ENCODE results near the gene CD6.

CD6 gene

DNA sequence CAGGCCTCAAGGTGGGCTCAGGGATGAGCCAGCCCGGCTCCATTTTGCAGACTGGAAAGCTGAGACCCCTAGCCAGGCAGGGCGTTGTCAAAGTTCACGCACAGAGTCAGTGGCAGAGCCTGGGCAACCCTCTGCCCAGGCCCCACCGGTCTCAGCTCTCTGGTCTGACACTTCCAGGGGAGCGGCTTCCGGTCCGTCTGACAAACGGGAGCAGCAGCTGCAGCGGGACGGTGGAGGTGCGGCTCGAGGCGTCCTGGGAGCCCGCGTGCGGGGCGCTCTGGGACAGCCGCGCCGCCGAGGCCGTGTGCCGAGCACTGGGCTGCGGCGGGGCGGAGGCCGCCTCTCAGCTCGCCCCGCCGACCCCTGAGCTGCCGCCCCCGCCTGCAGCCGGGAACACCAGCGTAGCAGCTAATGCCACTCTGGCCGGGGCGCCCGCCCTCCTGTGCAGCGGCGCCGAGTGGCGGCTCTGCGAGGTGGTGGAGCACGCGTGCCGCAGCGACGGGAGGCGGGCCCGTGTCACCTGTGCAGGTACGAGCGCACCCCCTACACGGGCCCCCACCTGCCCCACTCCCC is 36.0 kb downstream of the CD6 start:
- Histone ChIP-seq H2BK5ac (ENCODE audit: low read length) (no peak overlapping the region), H4K8ac (ENCODE audit: low read depth, low read length) (no peak overlapping the region), H3K27me3 (ENCODE audit: insufficient read depth, low read length, poor library complexity) (peaks cover 7% of the 10 kb centered on the region), H4K5ac (ENCODE audit: low read length) (no peak overlapping the region), H3K4me1 (ENCODE audit: control insufficient read depth, low read depth, low read length) (peaks cover 5% of the 10 kb centered on the region), H3K4ac (ENCODE audit: low read depth, low read length) (no peak overlapping the region), H2AK5ac (ENCODE audit: low read length) (no peak overlapping the region), H3K36me3 (ENCODE audit: control insufficient read depth, insufficient read depth, low read length) (no peaks in the 10 kb centered on the region), H2BK120ac (ENCODE audit: low read depth, low read length) (no peak overlapping the region), H3K18ac (ENCODE audit: low read length) (no peak overlapping the region), H3K23ac (ENCODE audit: low read length) (no peak overlapping the region), H2BK15ac (replicated peaks; ENCODE audit: low read depth) (no peak overlapping the region), H3K4me3 (ENCODE audit: low read length) (peak overlapping the region; percentile 7), H3K9ac (ENCODE audit: low read length) (peak overlapping the region; percentile 46), H3K56ac (ENCODE audit: low read length) (peak overlapping the region; percentile 67), H3K79me2 (ENCODE audit: control insufficient read depth, insufficient read depth, low read length) (no peaks in the 10 kb centered on the region), H3K4me2 (ENCODE audit: low read length) (peak overlapping the region; percentile 77), H3K79me1 (ENCODE audit: low read length) (no peaks in the 10 kb centered on the region), H3K27ac (ENCODE audit: low read depth, low read length) (no peak overlapping the region)
- peak; percentile 61 for DNase-seq
- WGBS (ENCODE audit: extremely low coverage, insufficient coverage, low lambda C conversion rate), result no CpG with 5 or more reads among the region's 52 CpGs

DNA sequence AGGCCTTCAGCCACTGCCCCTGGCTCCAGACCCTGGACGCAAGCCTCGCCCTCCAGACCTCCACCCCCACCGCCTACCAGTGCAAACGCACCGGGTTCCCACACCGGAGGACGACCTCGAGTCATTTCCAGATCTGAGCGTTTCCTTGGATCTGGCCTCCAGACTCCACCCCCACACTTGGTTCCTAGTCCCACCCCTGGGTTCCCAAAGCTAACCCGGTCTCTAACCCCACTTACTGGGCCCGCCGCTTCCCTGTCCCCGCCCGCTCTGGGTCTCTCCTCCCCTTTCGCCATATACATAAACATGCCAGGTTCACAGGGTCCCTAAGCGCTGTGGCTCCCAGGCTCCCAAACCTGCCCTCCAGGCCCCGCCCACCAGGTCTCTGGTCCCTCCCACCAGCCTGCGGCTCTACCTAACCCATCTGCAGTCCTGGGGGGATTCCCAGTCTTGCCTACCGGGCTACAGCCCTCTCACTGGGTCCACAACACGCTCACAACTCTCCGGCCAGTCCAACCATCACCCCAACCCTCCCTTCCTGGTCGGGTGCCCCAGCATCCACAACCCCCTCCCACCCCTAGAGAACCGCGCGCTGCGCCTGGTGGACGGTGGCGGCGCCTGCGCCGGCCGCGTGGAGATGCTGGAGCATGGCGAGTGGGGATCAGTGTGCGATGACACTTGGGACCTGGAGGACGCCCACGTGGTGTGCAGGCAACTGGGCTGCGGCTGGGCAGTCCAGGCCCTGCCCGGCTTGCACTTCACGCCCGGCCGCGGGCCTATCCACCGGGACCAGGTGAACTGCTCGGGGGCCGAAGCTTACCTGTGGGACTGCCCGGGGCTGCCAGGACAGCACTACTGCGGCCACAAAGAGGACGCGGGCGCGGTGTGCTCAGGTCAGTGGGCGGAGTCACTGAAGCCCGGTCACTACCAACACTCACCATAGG is 36.7 kb downstream of the CD6 start:
- peak overlapping the region; percentile 77 for H3K4me2 ChIP-seq (ENCODE audit: low read length)
- peak overlapping the region; percentile 46 for H3K9ac ChIP-seq (ENCODE audit: low read length)
- peak; percentile 88 for DNase-seq
- H3K18ac ChIP-seq (ENCODE audit: low read length), result no peak overlapping the region
- no peak overlapping the region for H2BK120ac ChIP-seq (ENCODE audit: low read depth, low read length)
- H2BK15ac ChIP-seq (replicated peaks; ENCODE audit: low read depth), result no peak overlapping the region
- H4K8ac ChIP-seq (ENCODE audit: low read depth, low read length), result no peak overlapping the region
- no peak overlapping the region for H3K27ac ChIP-seq (ENCODE audit: low read depth, low read length)
- H3K27me3 ChIP-seq (ENCODE audit: insufficient read depth, low read length, poor library complexity), result peaks cover 7% of the 10 kb centered on the region
- no peak overlapping the region for H2AK5ac ChIP-seq (ENCODE audit: low read length)
- no peak overlapping the region for H2BK5ac ChIP-seq (ENCODE audit: low read length)
- H4K5ac ChIP-seq (ENCODE audit: low read length), result no peak overlapping the region
- H3K4me3 ChIP-seq (ENCODE audit: low read length), result peak overlapping the region; percentile 7
- peak overlapping the region; percentile 67 for H3K56ac ChIP-seq (ENCODE audit: low read length)
- H3K79me2 ChIP-seq (ENCODE audit: control insufficient read depth, insufficient read depth, low read length), result no peaks in the 10 kb centered on the region
- no peaks in the 10 kb centered on the region for H3K79me1 ChIP-seq (ENCODE audit: low read length)
- peaks cover 5% of the 10 kb centered on the region for H3K4me1 ChIP-seq (ENCODE audit: control insufficient read depth, low read depth, low read length)
- no peak overlapping the region for H3K4ac ChIP-seq (ENCODE audit: low read depth, low read length)
- no peak overlapping the region for H3K23ac ChIP-seq (ENCODE audit: low read length)
- no CpG with 5 or more reads among the region's 54 CpGs for WGBS (ENCODE audit: extremely low coverage, insufficient coverage, low lambda C conversion rate)
- H3K36me3 ChIP-seq (ENCODE audit: control insufficient read depth, insufficient read depth, low read length), result no peaks in the 10 kb centered on the region

DNA sequence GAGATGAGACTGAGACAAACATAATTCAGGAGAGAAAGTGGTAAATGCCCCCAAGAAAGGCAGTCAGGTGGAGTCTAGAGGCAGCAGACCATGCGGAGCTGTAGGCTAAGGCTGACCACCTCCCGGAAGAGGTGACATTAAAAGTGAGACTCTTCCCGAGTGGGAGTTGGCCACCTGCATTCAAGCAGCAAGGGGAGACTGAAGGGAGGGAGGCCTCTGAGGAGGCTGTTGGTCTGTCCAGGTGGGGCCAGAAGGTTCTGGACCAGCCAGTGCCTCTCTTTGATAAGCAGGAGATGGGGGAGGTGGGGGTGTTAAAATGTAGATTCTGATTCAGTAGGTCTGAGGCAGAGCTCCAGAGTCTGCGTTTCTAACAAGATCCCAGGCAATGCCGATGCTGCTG is 37.5 kb downstream of the CD6 start:
- Histone ChIP-seq H2BK15ac (replicated peaks; ENCODE audit: low read depth) (no peak overlapping the region), H3K23ac (ENCODE audit: low read length) (no peak overlapping the region), H3K4ac (ENCODE audit: low read depth, low read length) (no peak overlapping the region), H3K56ac (ENCODE audit: low read length) (no peak overlapping the region), H3K18ac (ENCODE audit: low read length) (no peak overlapping the region), H3K9ac (ENCODE audit: low read length) (no peak overlapping the region), H2AK5ac (ENCODE audit: low read length) (no peak overlapping the region), H3K27ac (ENCODE audit: low read depth, low read length) (no peak overlapping the region), H3K4me1 (ENCODE audit: control insufficient read depth, low read depth, low read length) (peaks cover 5% of the 10 kb centered on the region), H4K8ac (ENCODE audit: low read depth, low read length) (no peak overlapping the region), H3K79me1 (ENCODE audit: low read length) (no peaks in the 10 kb centered on the region), H3K4me2 (ENCODE audit: low read length) (no peak overlapping the region), H3K36me3 (ENCODE audit: control insufficient read depth, insufficient read depth, low read length) (no peaks in the 10 kb centered on the region), H4K5ac (ENCODE audit: low read length) (no peak overlapping the region), H3K27me3 (ENCODE audit: insufficient read depth, low read length, poor library complexity) (peaks cover 7% of the 10 kb centered on the region), H2BK5ac (ENCODE audit: low read length) (no peak overlapping the region), H3K79me2 (ENCODE audit: control insufficient read depth, insufficient read depth, low read length) (no peaks in the 10 kb centered on the region), H2BK120ac (ENCODE audit: low read depth, low read length) (no peak overlapping the region), H3K4me3 (ENCODE audit: low read length) (no peak overlapping the region)
- WGBS (ENCODE audit: extremely low coverage, insufficient coverage, low lambda C conversion rate), result no CpG with 5 or more reads among the region's 5 CpGs
- DNase-seq, result no peak

DNA sequence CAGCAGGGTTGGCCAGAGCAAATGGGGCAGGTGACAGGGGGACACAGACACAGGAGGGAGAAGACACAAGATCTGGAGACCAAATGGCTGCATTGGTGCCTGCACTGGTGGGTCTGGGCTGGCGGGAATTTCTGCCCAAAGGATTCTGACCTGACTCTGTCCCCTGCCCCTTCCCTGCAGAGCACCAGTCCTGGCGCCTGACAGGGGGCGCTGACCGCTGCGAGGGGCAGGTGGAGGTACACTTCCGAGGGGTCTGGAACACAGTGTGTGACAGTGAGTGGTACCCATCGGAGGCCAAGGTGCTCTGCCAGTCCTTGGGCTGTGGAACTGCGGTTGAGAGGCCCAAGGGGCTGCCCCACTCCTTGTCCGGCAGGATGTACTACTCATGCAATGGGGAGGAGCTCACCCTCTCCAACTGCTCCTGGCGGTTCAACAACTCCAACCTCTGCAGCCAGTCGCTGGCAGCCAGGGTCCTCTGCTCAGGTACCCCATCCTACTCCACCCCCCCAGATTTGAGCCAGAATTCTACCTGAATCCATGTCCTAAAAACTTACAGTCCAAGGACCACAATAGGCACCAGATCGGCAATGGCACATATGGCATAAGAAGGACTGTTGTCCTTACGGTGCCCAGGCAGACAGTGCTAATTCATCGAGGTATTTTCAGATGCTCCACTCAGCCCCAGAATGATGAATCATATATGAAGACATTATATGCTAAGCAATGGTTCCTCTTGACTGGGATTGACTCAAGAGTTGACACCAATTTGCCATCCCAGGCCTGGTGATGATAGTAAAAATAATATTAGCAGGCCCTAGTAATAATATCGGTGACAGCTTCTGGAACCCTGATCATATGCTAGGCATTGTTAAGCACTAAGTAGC is 38.2 kb downstream of the CD6 start:
- H3K36me3 ChIP-seq (ENCODE audit: control insufficient read depth, insufficient read depth, low read length), result no peaks in the 10 kb centered on the region
- no peak overlapping the region for H2BK15ac ChIP-seq (replicated peaks; ENCODE audit: low read depth)
- no peaks in the 10 kb centered on the region for H3K79me2 ChIP-seq (ENCODE audit: control insufficient read depth, insufficient read depth, low read length)
- no peak overlapping the region for H2BK5ac ChIP-seq (ENCODE audit: low read length)
- no peak overlapping the region for H3K23ac ChIP-seq (ENCODE audit: low read length)
- no peaks in the 10 kb centered on the region for H3K79me1 ChIP-seq (ENCODE audit: low read length)
- no peak overlapping the region for H3K4me2 ChIP-seq (ENCODE audit: low read length)
- H2AK5ac ChIP-seq (ENCODE audit: low read length), result no peak overlapping the region
- peaks cover 5% of the 10 kb centered on the region for H3K4me1 ChIP-seq (ENCODE audit: control insufficient read depth, low read depth, low read length)
- no peak overlapping the region for H3K27ac ChIP-seq (ENCODE audit: low read depth, low read length)
- H3K56ac ChIP-seq (ENCODE audit: low read length), result no peak overlapping the region
- H3K9ac ChIP-seq (ENCODE audit: low read length), result no peak overlapping the region
- no peak overlapping the region for H4K5ac ChIP-seq (ENCODE audit: low read length)
- no peak overlapping the region for H3K4me3 ChIP-seq (ENCODE audit: low read length)
- H4K8ac ChIP-seq (ENCODE audit: low read depth, low read length), result no peak overlapping the region
- no CpG with 5 or more reads among the region's 15 CpGs for WGBS (ENCODE audit: extremely low coverage, insufficient coverage, low lambda C conversion rate)
- H3K27me3 ChIP-seq (ENCODE audit: insufficient read depth, low read length, poor library complexity), result peaks cover 7% of the 10 kb centered on the region
- H2BK120ac ChIP-seq (ENCODE audit: low read depth, low read length), result no peak overlapping the region
- DNase-seq, result no peak
- no peak overlapping the region for H3K4ac ChIP-seq (ENCODE audit: low read depth, low read length)
- H3K18ac ChIP-seq (ENCODE audit: low read length), result no peak overlapping the region

DNA sequence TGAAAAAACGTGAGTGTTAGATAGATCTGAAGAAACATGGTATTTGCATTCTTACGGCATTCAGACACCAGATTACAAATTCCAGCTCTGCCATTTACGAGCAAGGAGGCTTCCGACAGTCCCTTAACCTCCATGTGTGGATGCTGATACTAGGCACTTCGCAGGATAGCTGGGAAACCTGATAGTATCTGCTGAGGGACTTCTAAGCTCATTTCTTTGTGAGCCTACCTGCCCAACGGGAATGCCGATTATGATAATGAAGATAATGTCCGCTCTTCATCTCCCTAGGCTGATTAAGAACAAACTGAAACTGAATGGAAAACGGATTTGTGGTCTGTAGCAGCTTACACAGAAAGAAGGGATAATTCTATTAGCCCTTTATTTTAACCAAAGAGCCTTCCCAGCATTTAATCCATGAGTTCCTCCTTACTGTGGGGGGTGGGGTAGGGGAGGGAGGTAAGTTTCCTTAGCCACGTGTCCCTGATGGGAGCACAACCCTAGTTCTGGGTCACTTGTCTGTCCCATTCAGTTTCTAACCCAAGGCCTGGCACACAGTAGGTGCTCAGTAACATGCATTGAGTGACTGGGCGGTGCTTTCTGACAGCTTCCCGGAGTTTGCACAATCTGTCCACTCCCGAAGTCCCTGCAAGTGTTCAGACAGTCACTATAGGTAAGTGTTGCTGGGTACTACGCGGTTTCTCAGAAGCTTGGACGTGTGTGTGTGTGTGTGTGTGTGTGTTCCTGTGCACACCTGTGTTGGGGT is 39.2 kb downstream of the CD6 start:
- Histone ChIP-seq H3K56ac (ENCODE audit: low read length) (no peak overlapping the region), H3K23ac (ENCODE audit: low read length) (no peak overlapping the region), H3K4me3 (ENCODE audit: low read length) (no peak overlapping the region), H4K5ac (ENCODE audit: low read length) (no peak overlapping the region), H3K4me2 (ENCODE audit: low read length) (no peak overlapping the region), H3K18ac (ENCODE audit: low read length) (no peak overlapping the region), H3K27ac (ENCODE audit: low read depth, low read length) (no peak overlapping the region), H3K4me1 (ENCODE audit: control insufficient read depth, low read depth, low read length) (peaks cover 5% of the 10 kb centered on the region), H2BK15ac (replicated peaks; ENCODE audit: low read depth) (no peak overlapping the region), H2BK5ac (ENCODE audit: low read length) (no peak overlapping the region), H4K8ac (ENCODE audit: low read depth, low read length) (no peak overlapping the region), H3K36me3 (ENCODE audit: control insufficient read depth, insufficient read depth, low read length) (no peaks in the 10 kb centered on the region), H3K4ac (ENCODE audit: low read depth, low read length) (no peak overlapping the region), H3K79me1 (ENCODE audit: low read length) (no peaks in the 10 kb centered on the region), H2AK5ac (ENCODE audit: low read length) (no peak overlapping the region), H3K27me3 (ENCODE audit: insufficient read depth, low read length, poor library complexity) (peaks cover 7% of the 10 kb centered on the region), H3K79me2 (ENCODE audit: control insufficient read depth, insufficient read depth, low read length) (no peaks in the 10 kb centered on the region), H2BK120ac (ENCODE audit: low read depth, low read length) (no peak overlapping the region), H3K9ac (ENCODE audit: low read length) (no peak overlapping the region)
- DNase-seq, result peak; percentile 64
- WGBS (ENCODE audit: extremely low coverage, insufficient coverage, low lambda C conversion rate), result no CpG with 5 or more reads among the region's 16 CpGs

Measured in mesendoderm (in vitro differentiated cells).